Osteoblast (primary cell): ENCODE data around the gene CSNK1G2. TPM values are rescaled to one million over a fixed set of nuclear protein-coding genes. Genes with fewer than 3 reads are reported as not detected.

Experiments
- DNase-seq: peaks from one replicate; pipeline ENCODE4 v3.0.0; 2011; ENCODE audit warnings: low spot score, mixed read lengths; ENCODE audit not compliant: insufficient read length; ENCODE audit errors: missing footprints
- H2AFZ ChIP-seq: 2 replicates; pipeline ENCODE4 v1.6.0; 2011; ENCODE audit warnings: mild to moderate bottlenecking, low read length
- H3K27ac ChIP-seq: 2 replicates; pipeline ENCODE4 v1.5.1; 2011; ENCODE audit warnings: mild to moderate bottlenecking, low read depth, low read length, moderate library complexity
- H3K27me3 ChIP-seq: 2 replicates; pipeline ENCODE4 v1.6.0; 2012; ENCODE audit warnings: mild to moderate bottlenecking, control low read depth, inconsistent platforms, low read length, moderate library complexity; ENCODE audit not compliant: insufficient read depth
- H3K36me3 ChIP-seq: 2 replicates; pipeline ENCODE4 v1.5.1; 2011; ENCODE audit warnings: mild to moderate bottlenecking, low read length, control low read depth, moderate library complexity; ENCODE audit not compliant: insufficient read depth
- H3K4me1 ChIP-seq: 2 replicates; pipeline ENCODE4 v1.5.1; 2011; ENCODE audit warnings: mild to moderate bottlenecking, low read length, control low read depth, moderate library complexity; ENCODE audit not compliant: insufficient read depth
- H3K4me2 ChIP-seq: 2 replicates; pipeline ENCODE4 v1.6.0; 2011; ENCODE audit warnings: mild to moderate bottlenecking, low read length; ENCODE audit not compliant: insufficient read depth
- H3K4me3 ChIP-seq: fragments of 200-600 bp; sonication (generic); 3 replicates; pipeline ENCODE4 v1.5.1; 2012; ENCODE audit warnings: mild to moderate bottlenecking, low read length, inconsistent platforms; ENCODE audit not compliant: insufficient read depth
- H3K79me2 ChIP-seq: 2 replicates; pipeline ENCODE4 v1.6.0; 2012; ENCODE audit warnings: mild to moderate bottlenecking, low read length, control low read depth, inconsistent platforms; ENCODE audit not compliant: insufficient read depth
- H3K9me3 ChIP-seq: 2 replicates; pipeline ENCODE4 v1.5.1; 2011; ENCODE audit warnings: low read depth, low read length, control low read depth
- H4K20me1 ChIP-seq: 2 replicates; pipeline ENCODE4 v1.6.0; 2012; ENCODE audit warnings: mild to moderate bottlenecking, low read length, control low read depth; ENCODE audit not compliant: insufficient read depth
- CTCF ChIP-seq: IDR thresholded peaks from 2 replicates; pipeline ENCODE4 v1.5.1; 2011; ENCODE audit warnings: mild to moderate bottlenecking, low read depth, low read length, moderate library complexity; ENCODE audit errors: extremely low read depth
- total RNA-seq: library from RNA; depleted of rRNA; stranded (reverse); fragments of >200 nt; gene quantifications from 2 replicates; pipeline ENCODE4 v1.2.3, GENCODE V29; 2012

Gene CSNK1G2
- total RNA-seq, 1 donor = 68.8 TPM

GRCh38 chr19:2013683-2013961 is 72.7 kb downstream of the CSNK1G2 start:
- no peak overlapping the region for H3K27ac ChIP-seq
- peaks cover 4% of the 10 kb centered on the region for H3K4me1 ChIP-seq
- H3K36me3 ChIP-seq = no peaks in the 10 kb centered on the region
- no peak overlapping the region for H3K4me3 ChIP-seq
- peaks cover 20% of the 10 kb centered on the region for H4K20me1 ChIP-seq
- H3K9me3 ChIP-seq = no peaks in the 10 kb centered on the region
- H3K27me3 ChIP-seq = no peaks in the 10 kb centered on the region
- H2AFZ ChIP-seq = no peak overlapping the region
- TF ChIP-seq CTCF = no peak
- peaks cover 54% of the 10 kb centered on the region for H3K79me2 ChIP-seq
- DNase-seq = peak; percentile 65
- no peak overlapping the region for H3K4me2 ChIP-seq

GRCh38 chr19:2014131-2014571 is 73.2 kb downstream of the CSNK1G2 start:
- TF ChIP-seq CTCF = no peak
- no peak overlapping the region for H3K4me3 ChIP-seq
- no peak overlapping the region for H3K27ac ChIP-seq
- no peaks in the 10 kb centered on the region for H3K9me3 ChIP-seq
- H3K79me2 ChIP-seq = peaks cover 52% of the 10 kb centered on the region
- H4K20me1 ChIP-seq = peaks cover 19% of the 10 kb centered on the region
- H2AFZ ChIP-seq = no peak overlapping the region
- peak overlapping the region; percentile 84 for H3K4me2 ChIP-seq
- H3K4me1 ChIP-seq = peaks cover 4% of the 10 kb centered on the region
- no peaks in the 10 kb centered on the region for H3K27me3 ChIP-seq
- peak; percentile 80 for DNase-seq
- no peaks in the 10 kb centered on the region for H3K36me3 ChIP-seq

- Histone ChIP-seq H3K4me3 (peak overlapping the region; percentile 73), H3K27ac (no peak overlapping the region), H3K9me3 (no peaks in the 10 kb centered on the region), H3K4me1 (peaks cover 4% of the 10 kb centered on the region), H2AFZ (no peak overlapping the region), H4K20me1 (peaks cover 19% of the 10 kb centered on the region), H3K79me2 (peaks cover 52% of the 10 kb centered on the region), H3K4me2 (peak overlapping the region; percentile 84), H3K36me3 (no peaks in the 10 kb centered on the region), H3K27me3 (no peaks in the 10 kb centered on the region)
- TF ChIP-seq CTCF = no peak
- DNase-seq = peak; percentile 96
Observed at GRCh38 chr19:2014731-2015607, 74.0 kb downstream of the CSNK1G2 start.

- Histone ChIP-seq H3K36me3 (no peaks in the 10 kb centered on the region), H3K4me3 (peak within 1 kb of the TSS; percentile 73), H3K4me2 (peak within 1 kb of the TSS; percentile 84), H4K20me1 (peaks cover 14% of the 10 kb centered on the region), H3K27ac (no peak within 1 kb of the TSS), H3K27me3 (no peaks in the 10 kb centered on the region), H3K79me2 (peaks cover 46% of the 10 kb centered on the region), H2AFZ (peak within 1 kb of the TSS; percentile 84), H3K9me3 (no peaks in the 10 kb centered on the region), H3K4me1 (peaks cover 4% of the 10 kb centered on the region)
- no peak for TF ChIP-seq CTCF
- no peak for DNase-seq
Observed at GRCh38 chr19:2015608-2015950, 74.6 kb downstream of the CSNK1G2 start, which contains the start of gene BTBD2. TSS of gene BTBD2 (minus strand) at chr19:2015714. CDS start at chr19:2015703, 11 bp downstream.
